Muscle of arm (tissue), 12 donors: Measurements from ENCODE around the gene ADCY6. TPM values are rescaled to one million over a fixed set of nuclear protein-coding genes. Genes with fewer than 3 reads are reported as not detected.

Experiments used
- DNase-seq: peaks from one replicate; pipeline ENCODE4 v3.0.0-alpha.2; 2013
- polyA plus RNA-seq, 12 donors: library from polyadenylated mRNA; unstranded; fragments of 120-200 nt; gene quantifications; one replicate each; pipeline ENCODE4 v1.2.1, GENCODE V29; 2013; ENCODE audit not compliant: insufficient read length in 12 of 12

ADCY6 gene
- polyA plus RNA-seq, 12 donors = 33.8 to 53.0 (median 38.6) TPM; not detected in 1

DNA sequence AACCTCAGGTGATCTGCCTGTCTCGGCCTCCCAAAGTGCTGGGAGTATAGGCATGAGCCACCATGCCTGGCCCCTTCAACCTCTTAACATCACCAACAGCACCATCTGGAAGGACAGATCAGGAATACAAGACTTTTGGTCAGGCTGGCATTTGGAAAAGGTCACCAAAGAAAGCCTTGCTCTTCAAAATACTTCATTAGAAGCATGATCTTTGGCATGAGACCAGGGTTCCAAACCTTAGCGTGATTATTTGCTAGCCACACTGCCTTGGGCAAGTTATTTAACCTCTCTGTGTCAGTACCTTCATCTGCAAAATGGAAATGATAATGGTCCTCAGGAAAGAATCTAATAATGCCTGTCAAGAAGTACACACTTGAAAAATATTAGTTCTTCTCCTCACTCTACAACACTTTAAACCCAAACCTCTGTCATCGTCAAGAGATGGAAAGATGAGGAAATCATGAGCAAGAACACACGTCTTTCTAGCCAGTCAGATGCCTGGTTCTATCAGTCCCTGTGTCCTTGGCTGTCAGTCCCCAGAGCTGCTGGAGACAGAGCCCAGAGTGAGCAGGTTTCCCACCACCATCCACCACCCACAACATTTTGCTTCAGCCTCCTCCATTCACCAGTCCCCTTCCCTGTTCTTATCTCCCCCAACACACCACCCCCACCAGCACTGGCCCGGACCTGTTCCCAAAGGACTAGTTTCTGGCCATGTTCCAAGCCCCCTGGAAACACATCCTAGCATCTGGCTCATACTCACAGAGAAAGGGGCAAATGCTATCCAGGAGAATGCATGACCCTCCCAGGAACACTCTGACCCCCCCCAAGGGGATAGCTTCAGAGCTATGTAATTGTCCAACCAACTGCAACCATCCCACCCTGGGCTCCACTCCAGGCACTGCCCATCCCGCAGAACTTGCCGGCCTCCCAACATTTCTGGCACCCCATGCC is 2.0 kb downstream of the ADCY6 start:
- no peak for DNase-seq

DNA sequence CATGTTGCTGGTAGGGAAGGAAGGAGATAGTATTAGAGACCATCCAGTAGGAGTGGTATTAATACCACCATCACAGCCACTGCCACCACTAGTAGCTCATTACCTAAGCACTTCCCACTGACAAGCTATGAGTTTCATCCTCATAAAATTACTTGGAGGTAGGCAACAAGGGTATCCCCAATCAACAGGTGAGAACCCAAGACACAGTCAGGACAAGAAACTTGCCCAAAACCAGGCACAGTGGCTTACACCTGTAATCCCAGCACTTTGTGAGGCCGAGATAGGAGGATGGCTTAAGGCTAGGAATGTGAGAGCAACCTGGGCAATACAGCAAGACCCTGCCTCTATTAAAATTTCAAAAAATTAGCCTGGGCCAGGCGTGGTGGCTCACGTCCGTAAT is 5.5 kb downstream of the ADCY6 start:
- DNase-seq = no peak

DNA sequence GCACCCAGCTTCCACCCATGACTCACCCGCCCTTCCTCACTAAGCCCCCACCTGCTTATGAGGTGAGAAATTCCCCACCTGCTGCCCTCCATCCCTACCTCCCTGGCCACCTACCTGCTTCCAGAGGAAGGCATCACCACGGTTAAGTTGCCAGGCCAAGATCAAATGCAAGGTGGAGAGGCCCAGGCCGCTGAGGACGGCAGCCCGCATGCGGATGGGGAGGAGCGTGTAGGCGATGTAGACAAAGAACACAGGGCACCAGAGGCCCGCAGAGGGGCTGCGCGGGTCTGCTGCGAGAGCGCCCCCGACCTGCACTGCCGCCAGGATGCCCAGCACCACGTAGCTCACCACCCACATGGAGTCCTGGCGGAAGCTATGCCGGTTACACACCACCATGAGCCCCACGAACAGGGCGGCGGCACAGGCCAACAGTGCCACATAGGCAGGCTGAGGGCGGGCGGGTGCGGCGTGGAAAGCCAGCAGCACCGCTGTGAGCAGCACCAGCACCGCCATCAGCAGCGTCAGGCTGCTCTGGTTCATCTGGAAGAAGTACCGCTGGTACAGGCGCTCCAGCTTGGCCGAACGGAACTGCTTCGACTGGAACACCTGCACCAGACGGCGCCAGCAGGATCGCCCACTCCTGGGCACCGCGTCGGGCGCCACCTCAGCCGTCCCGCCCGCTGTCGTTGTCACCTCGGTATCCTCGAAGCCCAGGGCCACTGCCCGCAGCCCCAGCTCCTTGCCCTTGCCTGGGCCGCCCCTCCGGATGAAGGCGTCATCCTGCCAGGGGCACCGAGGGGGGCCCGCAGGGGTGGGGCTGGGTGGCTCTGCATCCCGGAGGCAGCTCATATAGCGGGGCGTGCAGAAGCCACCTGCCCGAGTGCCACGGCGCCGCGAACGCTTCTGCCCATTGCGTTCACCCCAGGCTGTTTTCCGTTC is 6.2 kb downstream of the ADCY6 start:
- no peak for DNase-seq

DNA sequence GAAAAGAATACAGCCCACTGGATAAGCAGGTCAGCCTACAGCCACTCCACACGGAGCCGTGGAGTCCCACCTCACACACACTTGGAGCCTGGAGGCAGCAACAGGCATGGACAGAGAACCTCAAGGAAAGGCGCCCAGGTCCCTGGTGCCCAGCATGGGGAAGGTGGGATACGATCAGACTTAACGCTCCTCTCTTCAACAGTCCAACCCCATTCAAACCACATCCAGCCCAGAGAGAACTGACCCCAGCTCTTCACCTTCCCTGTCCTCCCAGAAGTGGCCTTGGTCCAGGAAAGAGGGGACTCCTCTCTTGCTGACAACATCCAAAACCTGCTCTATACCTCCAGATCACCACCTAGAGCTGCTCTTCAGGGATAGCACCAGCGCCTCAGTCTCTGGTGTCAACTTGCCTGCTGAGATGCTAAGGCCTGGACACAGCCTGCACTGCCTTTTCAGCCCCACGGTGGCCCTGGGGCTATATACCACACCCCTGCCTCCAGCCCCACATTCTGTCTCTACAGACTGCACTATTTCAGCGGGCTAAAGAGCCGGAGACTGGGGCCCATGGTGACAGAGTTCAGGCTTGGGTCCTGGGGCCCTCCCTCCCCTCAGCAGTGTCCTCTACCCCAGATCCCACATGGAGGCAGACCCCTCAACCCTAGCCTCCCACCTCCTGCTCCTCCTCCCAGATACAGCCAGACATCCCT is 7.0 kb downstream of the ADCY6 start:
- DNase-seq = no peak

DNA sequence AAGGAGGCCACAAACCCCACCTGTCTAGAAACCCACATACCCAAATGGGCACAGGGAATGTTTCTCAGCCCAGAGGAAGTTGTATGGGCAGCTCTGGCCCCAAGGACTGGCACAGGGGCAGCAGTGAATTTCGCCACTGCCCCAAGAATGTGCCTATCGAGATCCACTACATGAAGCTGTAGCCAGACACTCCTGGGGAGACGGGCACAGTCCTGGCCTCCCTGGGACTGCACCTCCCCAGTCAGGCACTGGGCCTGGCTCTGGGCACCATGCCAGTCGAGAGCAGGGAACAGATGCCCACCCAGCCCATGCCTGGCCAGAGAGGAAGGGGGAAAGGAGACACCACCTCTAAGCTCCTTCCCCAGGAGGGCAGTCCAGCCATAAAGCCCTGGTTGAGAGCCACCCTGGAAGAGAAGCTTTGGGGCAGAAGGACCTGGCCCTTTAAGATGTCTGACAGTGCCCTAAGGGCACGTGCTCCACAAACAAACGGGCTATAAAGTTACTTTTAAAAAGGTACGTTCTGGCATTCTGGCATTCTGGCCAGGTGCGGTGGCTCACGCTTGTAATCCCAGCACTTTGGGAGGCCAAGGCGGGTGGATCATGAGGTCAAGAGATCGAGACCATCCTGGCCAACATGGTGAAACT is 8.4 kb downstream of the ADCY6 start:
- DNase-seq = no peak

DNA sequence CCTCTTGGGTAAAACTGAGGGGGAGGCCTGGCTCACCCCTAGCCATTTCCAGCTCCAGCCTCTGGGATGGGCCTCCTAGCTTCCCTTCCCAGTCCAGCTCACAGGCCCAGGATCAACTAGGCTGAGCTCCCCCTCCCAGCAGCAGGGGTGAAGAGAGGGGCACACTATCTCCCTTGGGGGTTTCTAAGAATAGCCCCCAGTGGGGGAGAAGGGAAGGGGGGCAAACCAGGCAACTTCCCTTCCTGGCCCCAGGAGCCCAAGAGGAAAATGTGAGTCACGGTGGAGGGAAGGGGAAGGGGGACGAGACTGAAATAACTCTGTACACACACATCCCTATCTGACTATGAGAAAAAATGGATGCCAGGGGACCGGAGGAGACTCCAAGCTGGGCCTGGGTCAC is 9.0 kb downstream of the ADCY6 start:
- DNase-seq = peak; percentile 46

DNA sequence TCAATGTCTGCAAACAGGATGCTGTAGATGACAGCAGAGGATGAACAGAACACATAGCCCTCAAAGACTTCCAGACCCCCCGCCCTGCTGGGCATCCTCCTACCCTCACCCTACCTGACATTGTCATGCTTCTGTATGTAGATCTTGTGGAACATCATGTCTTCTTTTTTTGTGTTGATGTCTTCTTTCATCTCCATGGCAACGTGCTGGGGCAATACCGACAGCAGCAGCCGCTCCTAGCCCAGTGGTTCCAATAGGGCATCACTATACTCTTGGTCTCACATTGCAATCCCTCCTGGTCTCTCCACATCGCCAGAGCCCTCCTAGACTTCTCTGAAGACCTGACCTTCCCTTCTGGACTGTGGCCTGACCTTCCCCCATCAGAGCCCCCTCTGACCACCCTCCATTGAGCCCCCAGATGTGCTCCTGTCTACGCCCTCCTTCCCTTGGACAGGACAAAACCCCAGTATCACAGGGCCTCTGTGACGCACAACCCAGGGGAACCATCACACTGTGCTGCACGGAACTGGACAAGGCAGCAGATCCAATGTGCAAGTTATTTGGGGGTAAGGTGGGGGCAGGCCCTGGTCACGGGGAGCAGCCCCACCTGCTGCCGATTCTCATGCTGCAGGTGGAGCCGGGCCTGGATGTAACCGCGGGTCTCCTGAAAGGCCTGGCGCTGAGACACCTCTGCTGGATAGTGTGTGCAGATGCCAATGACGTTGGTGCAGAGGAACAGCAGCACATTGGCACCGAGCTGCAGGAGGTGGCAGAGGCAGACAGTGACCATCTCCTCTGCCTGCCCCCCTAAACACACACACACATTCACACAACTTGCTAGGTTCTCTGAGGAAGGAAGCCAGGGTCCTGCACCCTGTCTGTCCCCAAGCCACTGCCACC is 11.1 kb downstream of the ADCY6 start:
- no peak for DNase-seq

DNA sequence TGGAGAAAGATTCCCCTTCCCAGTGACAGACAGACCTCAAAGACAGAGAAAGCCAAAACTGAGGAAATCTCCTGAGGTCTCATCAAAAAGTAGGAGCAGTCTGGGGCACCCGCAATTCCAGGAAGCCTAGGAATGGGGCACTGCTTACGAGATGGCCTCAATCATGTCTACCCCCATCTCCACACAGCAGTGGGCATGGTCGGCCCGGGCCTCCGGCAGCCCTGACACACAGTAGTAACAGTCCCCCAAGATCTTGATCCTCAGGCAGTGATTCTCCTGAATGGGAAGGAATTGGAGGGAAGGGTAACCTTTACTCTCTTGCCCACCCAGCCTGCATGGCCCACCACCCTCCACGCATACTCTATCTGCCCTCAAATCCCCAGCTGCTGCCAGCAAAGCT is 11.9 kb downstream of the ADCY6 start:
- no peak for DNase-seq

DNA sequence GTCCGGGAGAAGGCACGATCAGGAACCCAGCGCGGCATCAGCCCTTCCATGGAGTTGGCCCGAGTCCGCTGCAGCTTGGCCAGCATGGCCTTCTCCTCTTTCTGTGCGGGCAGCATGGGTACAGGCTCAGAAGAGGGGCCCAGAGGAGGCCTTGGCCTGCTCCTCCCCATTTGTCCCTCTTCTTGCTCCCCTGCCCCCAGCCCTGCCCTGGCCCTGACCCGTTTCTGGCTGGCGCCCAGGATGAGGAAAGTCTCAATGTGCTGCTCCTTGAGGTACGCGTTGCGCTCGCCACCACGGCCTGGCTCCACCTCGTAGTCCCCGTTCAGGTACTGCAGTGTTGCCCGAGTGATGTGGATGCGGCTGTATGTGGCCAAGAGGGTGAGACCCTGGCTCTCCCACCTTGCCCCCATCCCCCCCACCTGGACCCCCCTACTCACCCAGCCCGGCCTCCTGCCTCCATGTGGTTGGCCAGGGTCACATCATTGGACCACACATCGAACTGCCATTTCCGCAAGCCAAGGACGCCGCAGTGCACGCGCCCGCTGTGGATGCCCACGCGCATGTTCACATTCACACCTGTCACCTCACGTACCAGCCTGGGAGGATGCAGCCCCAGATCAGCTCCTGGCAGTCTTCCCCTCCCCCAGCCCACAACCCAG is 12.8 kb downstream of the ADCY6 start:
- no peak for DNase-seq

DNA sequence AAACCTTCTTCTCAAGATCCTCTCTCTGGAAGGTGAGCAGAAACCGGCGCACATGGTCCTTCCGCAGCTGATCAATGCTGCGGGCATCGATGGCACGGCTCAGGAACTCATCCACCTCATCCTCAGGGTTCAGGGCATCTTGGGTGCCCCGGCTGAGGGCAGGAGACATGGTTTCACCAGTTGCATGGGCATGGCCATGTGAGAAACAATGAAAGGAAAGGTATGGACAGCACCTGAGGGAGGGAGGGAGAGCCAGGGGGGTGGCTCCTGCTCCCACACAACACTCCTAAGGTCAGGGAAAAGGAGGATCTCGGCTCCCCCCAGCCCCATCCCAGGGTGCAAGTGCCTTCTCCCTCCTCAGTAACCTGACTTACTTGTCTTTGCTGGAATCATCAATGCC is 13.6 kb downstream of the ADCY6 start:
- no peak for DNase-seq

DNA sequence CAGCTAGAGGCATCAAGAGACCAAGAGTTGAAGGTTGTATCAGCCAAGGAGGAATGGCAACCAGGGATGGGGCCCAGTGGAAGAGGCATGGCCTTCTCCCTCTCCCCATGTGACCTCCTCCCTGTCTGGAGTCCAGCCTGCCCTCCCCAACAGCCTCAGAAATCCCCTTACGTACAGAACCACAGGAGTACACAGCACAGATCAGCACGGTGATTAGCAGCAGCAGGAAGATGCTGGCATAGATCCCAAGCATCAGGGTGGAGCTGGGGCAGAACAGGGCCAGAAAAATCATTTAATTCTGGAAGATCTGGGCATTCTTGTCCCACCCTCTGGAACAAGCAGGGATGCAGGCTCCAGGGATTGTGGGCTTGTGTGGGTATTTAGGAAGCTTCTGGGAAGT is 14.4 kb downstream of the ADCY6 start:
- DNase-seq = no peak

DNA sequence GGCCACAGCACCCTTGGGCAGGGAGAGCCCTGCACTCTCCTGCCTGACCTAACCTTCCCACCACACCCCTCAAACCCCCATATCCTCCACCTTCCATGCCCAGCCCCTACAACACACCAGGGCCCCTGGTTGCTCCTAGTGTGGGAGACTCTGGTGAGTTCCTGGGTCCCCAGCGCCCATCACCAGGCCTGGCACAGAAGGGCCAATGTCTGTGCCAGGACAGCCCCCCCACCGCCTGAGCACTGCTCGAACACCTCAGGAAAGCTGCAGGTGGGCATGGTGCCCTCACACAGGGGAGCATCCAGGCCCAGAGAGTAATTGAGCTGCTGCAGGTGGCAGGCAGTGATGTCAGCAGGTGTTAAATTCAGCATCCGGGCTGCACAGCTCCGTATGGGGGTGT is 15.2 kb downstream of the ADCY6 start:
- no peak for DNase-seq

DNA sequence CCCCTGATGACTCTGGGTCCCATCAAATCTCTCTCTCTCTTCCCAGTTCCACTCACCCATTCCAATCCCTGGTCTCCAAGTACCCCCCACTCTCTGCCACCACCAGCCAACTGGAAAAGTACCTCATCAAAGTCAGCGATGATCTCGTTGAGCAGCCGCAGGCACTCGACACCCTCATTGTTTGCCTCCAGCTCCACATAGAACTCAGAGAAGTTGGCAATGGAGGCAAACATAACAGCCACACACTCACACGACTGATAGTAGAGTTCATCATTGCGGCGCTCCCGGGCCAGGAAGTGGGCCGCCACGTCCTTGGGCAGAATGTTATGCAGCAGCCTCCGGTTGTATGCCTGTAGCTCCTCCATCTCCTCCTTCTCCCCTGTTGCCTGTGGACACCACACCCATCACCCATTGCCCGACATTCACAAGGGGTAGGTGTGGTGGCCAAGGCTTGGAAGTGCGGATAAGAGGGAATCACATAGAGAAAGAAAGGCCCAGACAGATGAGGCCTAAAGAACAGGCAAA is 17.2 kb downstream of the ADCY6 start:
- no peak for DNase-seq

DNA sequence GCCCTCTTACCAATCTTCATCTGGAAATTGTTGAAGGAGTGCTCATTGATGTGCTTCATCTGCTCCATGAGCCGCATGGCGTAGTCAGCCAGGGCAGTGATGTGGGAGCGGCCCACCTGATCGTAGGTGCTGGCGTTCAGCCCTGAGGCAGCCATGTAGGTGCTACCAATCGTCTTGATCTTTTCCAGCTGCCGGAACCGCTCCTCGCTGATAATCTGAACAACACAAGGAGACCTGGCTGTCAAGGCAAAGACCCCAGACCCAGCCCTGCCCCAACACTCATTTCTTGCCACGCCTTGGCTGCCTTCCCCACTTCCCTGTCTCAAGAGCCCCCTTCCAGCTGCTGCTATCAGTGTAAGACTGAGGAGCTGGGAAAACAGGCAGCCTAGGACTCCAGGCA is 18.1 kb downstream of the ADCY6 start:
- DNase-seq = no peak

DNA sequence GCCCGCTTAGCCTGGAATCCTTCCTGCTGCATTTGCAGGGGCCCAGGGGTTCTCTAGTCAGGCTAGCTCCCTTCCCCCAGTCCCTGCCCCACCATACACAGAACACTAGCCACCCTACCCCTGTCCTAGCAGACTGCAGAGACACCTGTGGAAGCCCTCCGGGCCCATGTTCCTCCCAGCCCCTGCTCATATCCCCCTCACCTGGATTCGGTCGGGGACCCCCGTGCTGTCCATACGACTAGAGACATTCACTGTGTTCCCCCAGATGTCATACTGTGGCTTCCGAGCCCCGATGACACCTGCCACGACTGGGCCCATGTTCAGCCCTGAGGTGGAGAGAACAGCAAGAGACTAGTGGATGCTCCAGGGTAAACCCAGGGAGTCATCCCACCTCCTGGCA is 20.2 kb downstream of the ADCY6 start:
- no peak for DNase-seq

DNA sequence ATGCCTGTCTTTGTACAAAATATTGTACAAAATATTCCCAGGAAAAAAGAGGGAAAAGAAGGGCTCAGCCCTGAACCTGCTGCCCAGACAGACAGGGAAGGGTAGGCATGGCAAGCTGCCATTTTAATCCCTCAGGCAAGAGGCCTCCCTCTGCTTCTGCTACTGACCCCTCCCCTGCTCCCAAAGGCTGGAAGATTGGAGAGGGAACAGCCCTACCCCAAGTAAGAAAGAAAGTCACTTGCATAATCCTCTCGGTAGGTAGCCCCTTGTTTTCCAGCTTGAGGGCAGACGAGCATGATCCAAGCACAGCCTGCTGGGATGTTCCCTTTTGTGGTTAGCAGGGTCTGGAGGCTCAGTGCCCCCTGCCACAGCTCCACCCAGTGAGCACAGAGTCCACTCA is 20.7 kb downstream of the ADCY6 start:
- no peak for DNase-seq

DNA sequence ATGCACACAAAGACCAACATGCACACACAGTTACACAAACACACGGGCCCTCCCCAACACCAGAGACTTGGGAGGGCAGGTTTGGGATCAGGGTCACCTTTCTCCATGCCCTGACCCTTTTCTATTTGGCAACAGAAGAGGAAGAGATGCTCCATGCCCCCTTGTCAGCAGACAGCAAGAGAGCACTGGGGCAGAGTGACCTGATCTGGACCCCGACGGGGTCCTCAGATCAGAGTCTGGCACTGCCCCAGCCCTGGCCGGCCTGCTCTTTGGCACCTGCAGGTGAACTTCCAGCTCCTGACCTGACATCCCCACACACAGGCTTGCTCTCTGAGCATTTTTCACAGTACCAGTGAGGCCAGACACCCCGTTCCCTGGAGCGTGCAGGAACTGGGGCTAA is 21.4 kb downstream of the ADCY6 start:
- no peak for DNase-seq

DNA sequence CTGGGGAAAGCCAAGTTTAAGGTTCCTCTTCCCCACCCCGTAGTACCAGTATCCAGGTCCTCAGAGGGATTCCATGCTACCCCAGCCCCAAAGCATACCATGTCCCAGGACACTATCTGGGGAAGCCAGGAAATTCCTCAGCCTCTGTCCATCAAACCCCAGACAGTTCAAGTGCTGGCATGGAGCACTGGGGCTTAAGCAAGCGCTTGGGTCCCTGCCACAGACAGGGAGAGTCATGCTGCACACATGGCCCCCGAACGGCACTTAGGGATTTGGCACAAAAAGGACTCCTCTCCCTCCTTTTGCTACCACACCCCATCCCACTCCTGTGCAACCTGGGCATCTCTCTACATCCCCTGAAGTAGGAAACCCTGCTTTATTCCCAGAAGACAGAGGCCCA is 21.8 kb downstream of the ADCY6 start:
- DNase-seq = no peak

DNA sequence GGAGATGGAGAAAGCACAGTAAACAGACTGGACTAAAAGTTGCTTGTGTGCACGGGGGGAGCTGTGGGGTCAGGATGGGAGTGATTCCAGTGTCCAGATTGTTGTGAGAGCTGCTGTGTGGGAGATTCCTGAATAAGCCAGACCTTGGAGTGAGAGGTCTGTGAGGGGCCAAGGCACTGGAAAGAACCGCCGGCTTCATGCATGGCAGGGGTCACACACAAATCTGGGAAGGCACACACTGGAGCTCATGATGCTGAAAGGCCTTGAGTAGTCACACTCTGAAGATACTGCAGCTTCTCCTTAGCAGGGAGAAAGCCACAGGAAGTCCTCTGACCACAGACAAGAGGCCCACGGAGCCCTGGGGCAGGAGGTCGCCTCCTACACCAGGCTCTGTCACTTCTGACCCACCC is 23.1 kb downstream of the ADCY6 start:
- DNase-seq = no peak

DNA sequence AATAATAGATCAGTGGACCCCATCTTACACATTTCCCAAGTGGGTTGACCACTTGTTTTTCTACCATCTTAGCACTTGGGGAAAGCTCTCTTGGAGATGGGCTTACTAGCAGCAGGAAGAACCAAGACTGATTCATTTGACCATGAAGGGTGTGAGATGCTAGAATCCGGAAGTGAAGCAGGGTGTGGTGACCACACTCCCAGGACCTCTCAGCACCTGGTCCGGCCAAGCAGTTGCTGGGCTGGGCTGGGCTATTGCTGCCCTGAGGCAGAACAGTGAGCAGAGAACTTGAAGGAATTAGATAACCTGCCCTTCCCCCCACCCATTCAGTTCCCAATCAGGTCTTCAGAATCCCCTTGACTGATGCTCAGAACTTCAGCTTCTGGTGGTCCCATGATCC is 24.4 kb downstream of the ADCY6 start:
- DNase-seq = no peak
